ENCODE results near the gene LAMA3. TPM values are rescaled to one million over a fixed set of nuclear protein-coding genes. Genes with fewer than 3 reads are reported as not detected.

The LAMA3 gene
- total RNA-seq, 1 experiment from 2014 or later: 5.6 TPM

GRCh38 chr18:23888881-23889280 lies 199.6 kb downstream of the LAMA3 start:
- Histone ChIP-seq H3K9me3 (ENCODE audit: control insufficient read depth in 1 of 2, insufficient read depth in 1 of 2, low read depth in 1 of 2, low read length in 2 of 2) (no peaks in the 10 kb centered on the region), H3K9me2 (ENCODE audit: insufficient read depth) (no peaks in the 10 kb centered on the region), H3K4me2 (ENCODE audit: low read length) (no peak overlapping the region), H3K79me2 (ENCODE audit: insufficient read depth, low read length) (no peaks in the 10 kb centered on the region), H3K4me1 (ENCODE audit: control insufficient read depth in 1 of 2, insufficient read depth in 2 of 2, low read length in 2 of 2) (peaks cover 17 to 21% of the 10 kb centered on the region in 2 experiments), H2AFZ (ENCODE audit: low read depth, low read length, poor library complexity, severe bottlenecking) (no peak overlapping the region), H3K36me3 (ENCODE audit: control insufficient read depth in 1 of 2, insufficient read depth in 2 of 2, low read length in 2 of 2) (no peaks in the 10 kb centered on the region), H3K27ac (ENCODE audit: low read depth, low read length) (no peak overlapping the region), H4K20me1 (ENCODE audit: insufficient read depth) (no peaks in the 10 kb centered on the region), H3K27me3 (ENCODE audit: insufficient read depth, low read length) (no peaks in the 10 kb centered on the region), H3K4me3 (replicated peaks in 1 of 2; ENCODE audit: low read depth in 1 of 2, low read length in 2 of 2) (no peak overlapping the region), H3K9ac (ENCODE audit: low read length) (no peak overlapping the region)
- POLR2A ChIA-PET: no interaction called here
- RAD21 ChIA-PET (ENCODE audit: low non-redundant PET in 1 of 2, low total read pairs in 2 of 2, uncharacterized antibody in 2 of 2, unreplicated experiment in 2 of 2): no interaction called here
- CTCF ChIA-PET: no interaction called here
- no TSS peak for BruUV-seq (replicated peaks)
- intact Hi-C loops (cut with micrococcal nuclease): no loop called here
- DNase-seq (ENCODE audit: low read depth, low spot score) (no peak), ATAC-seq (no peak)
- TF ChIP-seq CTCF (IDR thresholded peaks at IDR 0.05 in 2 of 3, conservative IDR thresholded peaks at IDR 0.05 in 1 of 3; ENCODE audit: borderline replicate concordance in 1 of 3, insufficient read depth in 1 of 3, low read depth in 2 of 3, low read length in 2 of 3) (no peak), CBX3 (IDR thresholded peaks at IDR 0.05; ENCODE audit: low read depth) (no peak), RAD21 (IDR thresholded peaks at IDR 0.05; ENCODE audit: low read depth) (no peak), FOSL1 (IDR thresholded peaks at IDR 0.05; ENCODE audit: low read depth) (no peak), TCF7L2 (IDR thresholded peaks at IDR 0.05; ENCODE audit: borderline replicate concordance, extremely low read depth, insufficient read depth, insufficient read length) (no peak), REST (IDR thresholded peaks at IDR 0.05; ENCODE audit: low read depth) (no peak), EZH2phosphoT487 (IDR thresholded peaks at IDR 0.05; ENCODE audit: borderline replicate concordance) (no peak), JUND (IDR thresholded peaks at IDR 0.05) (no peak), MAX (IDR thresholded peaks at IDR 0.05) (no peak), SP1 (IDR thresholded peaks at IDR 0.05; ENCODE audit: low read depth) (no peak), ELF1 (IDR thresholded peaks at IDR 0.05; ENCODE audit: borderline replicate concordance, low read depth) (no peak), EGR1 (IDR thresholded peaks at IDR 0.05; ENCODE audit: low read depth) (no peak), SIN3A (IDR thresholded peaks at IDR 0.05; ENCODE audit: low read depth) (no peak), ZNF274 (IDR thresholded peaks at IDR 0.05; ENCODE audit: low read depth, low read length) (no peak), POLR2AphosphoS5 (IDR thresholded peaks at IDR 0.05; ENCODE audit: low read depth, low read length) (no peak)
- TF ChIP-seq, protein P1, sequence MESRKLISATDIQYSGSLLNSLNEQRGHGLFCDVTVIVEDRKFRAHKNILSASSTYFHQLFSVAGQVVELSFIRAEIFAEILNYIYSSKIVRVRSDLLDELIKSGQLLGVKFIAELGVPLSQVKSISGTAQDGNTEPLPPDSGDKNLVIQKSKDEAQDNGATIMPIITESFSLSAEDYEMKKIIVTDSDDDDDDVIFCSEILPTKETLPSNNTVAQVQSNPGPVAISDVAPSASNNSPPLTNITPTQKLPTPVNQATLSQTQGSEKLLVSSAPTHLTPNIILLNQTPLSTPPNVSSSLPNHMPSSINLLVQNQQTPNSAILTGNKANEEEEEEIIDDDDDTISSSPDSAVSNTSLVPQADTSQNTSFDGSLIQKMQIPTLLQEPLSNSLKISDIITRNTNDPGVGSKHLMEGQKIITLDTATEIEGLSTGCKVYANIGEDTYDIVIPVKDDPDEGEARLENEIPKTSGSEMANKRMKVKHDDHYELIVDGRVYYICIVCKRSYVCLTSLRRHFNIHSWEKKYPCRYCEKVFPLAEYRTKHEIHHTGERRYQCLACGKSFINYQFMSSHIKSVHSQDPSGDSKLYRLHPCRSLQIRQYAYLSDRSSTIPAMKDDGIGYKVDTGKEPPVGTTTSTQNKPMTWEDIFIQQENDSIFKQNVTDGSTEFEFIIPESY (IDR thresholded peaks at IDR 0.05; ENCODE audit: extremely low read depth, insufficient replicate concordance, low read length): no peak

All from HCT116 (cell line).